ENCODE data around the gene KANK4. TPM values are rescaled to one million over a fixed set of nuclear protein-coding genes. Genes with fewer than 3 reads are reported as not detected.

KANK4 gene
- total and polyA plus RNA-seq, 2 of the 8 experiments (the other 6 are each of a cell fraction or from before 2014, with no cell fraction given): 0.22 to 0.26 TPM

GRCh38 chr1:62307446-62307845, 11.8 kb downstream of the KANK4 start:
- Histone ChIP-seq H2BK5ac (ENCODE audit: low read depth, low read length) (no peak overlapping the region), H4K8ac (ENCODE audit: extremely low read depth, insufficient read depth, low read length) (no peak overlapping the region; the same call in 1 of the 2 replicates), H2BK15ac (ENCODE audit: low read length) (no peak overlapping the region), H4K5ac (ENCODE audit: insufficient read length, low read depth, low read length) (no peak overlapping the region), H2BK12ac (ENCODE audit: low read depth, low read length) (no peak overlapping the region), H2AFZ (ENCODE audit: low read length) (no peak overlapping the region), H3K18ac (ENCODE audit: extremely low read depth, low read length) (no peak overlapping the region), H3K4me2 (ENCODE audit: insufficient read depth in 1 of 2, low read depth in 2 of 2, low read length in 2 of 2) (no peak overlapping the region), H3K36me3 (ENCODE audit: control insufficient read depth in 2 of 4, insufficient read depth in 4 of 4, low read length in 3 of 4) (no peaks in the 10 kb centered on the region), H2AK5ac (ENCODE audit: low read depth, low read length) (no peak overlapping the region), H3K9ac (replicated peaks in 1 of 4; ENCODE audit: extremely low read depth in 1 of 4, low read depth in 3 of 4, low read length in 3 of 4) (no peak overlapping the region), H3K23me2 (ENCODE audit: low read depth, low read length) (no peaks in the 10 kb centered on the region), H3K14ac (ENCODE audit: insufficient read length) (no peak overlapping the region), H3K4me3 (ENCODE audit: extremely low read depth in 1 of 4, insufficient read depth in 2 of 4, low read depth in 3 of 4, low read length in 4 of 4) (no peak overlapping the region), H3K23ac (ENCODE audit: insufficient read length) (no peak overlapping the region), H4K20me1 (replicated peaks in 1 of 2; ENCODE audit: control insufficient read depth in 1 of 2, insufficient read depth in 2 of 2, low read length in 2 of 2) (no peaks in the 10 kb centered on the region), H2BK120ac (replicated peaks; ENCODE audit: low read depth, low read length) (no peak overlapping the region), H3K79me1 (ENCODE audit: low read depth, low read length) (no peaks in the 10 kb centered on the region), H3K4me1 (replicated peaks in 1 of 4; ENCODE audit: control insufficient read depth in 3 of 4, insufficient read depth in 4 of 4, low read length in 3 of 4) (no peaks in the 10 kb centered on the region; a peak in 1 of 7 replicates), H3K27me3 (replicated peaks in 1 of 4; ENCODE audit: control insufficient read depth in 3 of 4, extremely low read depth in 1 of 4, insufficient read depth in 3 of 4, low read length in 3 of 4) (no peaks in the 10 kb centered on the region), H3K79me2 (ENCODE audit: control insufficient read depth in 1 of 2, insufficient read depth in 2 of 2, low read length in 2 of 2) (no peaks in the 10 kb centered on the region), H2BK20ac (ENCODE audit: low read length) (no peak overlapping the region), H3K9me3 (ENCODE audit: insufficient read depth in 2 of 2, low read depth in 1 of 2, low read length in 1 of 2) (no peaks in the 10 kb centered on the region), H3K27ac (ENCODE audit: low read depth, low read length) (no peak overlapping the region), H4K91ac (replicated peaks; ENCODE audit: insufficient read length, low read length) (no peak overlapping the region), H3K4ac (replicated peaks; ENCODE audit: insufficient read length, low read depth, low read length) (no peak overlapping the region), H3K56ac (replicated peaks; ENCODE audit: insufficient read length, low read depth, low read length) (no peak overlapping the region)
- POLR2A ChIA-PET (ENCODE audit: partially characterized antibody): interaction anchor here (0.6 kb wide), 1 partner anchor 62 kb away, joined by 3 read pairs; no protein-coding TSS in a partner anchor
- CTCF ChIA-PET (ENCODE audit: partially characterized antibody): interaction anchor here (0.9 to 1.2 kb wide), 2 partner anchors 24 to 84 kb away, joined by 3 to 5 read pairs; no protein-coding TSS in a partner anchor
- WGBS, 2 experiments (ENCODE audit: extremely low coverage in 1 of 2, insufficient coverage in 1 of 2, insufficient read length in 1 of 2, insufficient replicate concordance in 2 of 2, low coverage in 1 of 2, low lambda C conversion rate in 2 of 2, missing lambda C conversion rate in 1 of 2): 87% methylated on average over 1 of the region's 1 CpG; no CpG with 5 or more reads in 1 of the 2 experiments
- DNase-seq (ENCODE audit: low read depth in 1 of 2, low spot score in 2 of 2) (no peak), FAIRE-seq (no peak)
- TF ChIP-seq CEBPB (IDR thresholded peaks at IDR 0.05; ENCODE audit: low read depth, low read length) (no peak), CBX5 (IDR thresholded peaks at IDR 0.05; ENCODE audit: low read depth, low read length) (no peak)

Data from H1 (cell line).